GM06990 (cell line): ENCODE results near the gene CLRN3.

Experiments used
- DNase-seq: peaks from one replicate; pipeline ENCODE4 v3.0.0-alpha.2; 2011; ENCODE audit not compliant: insufficient read length; ENCODE audit errors: extremely low read depth
- H3K27me3 ChIP-seq: replicated peaks from 2 replicates; pipeline ENCODE4 v1.6.0; 2011; ENCODE audit warnings: low read length; ENCODE audit not compliant: control insufficient read depth, insufficient read depth
- H3K36me3 ChIP-seq: 2 replicates; pipeline ENCODE4 v1.5.1; 2011; ENCODE audit warnings: low read length; ENCODE audit not compliant: control insufficient read depth, insufficient read depth
- H3K4me3 ChIP-seq: replicated peaks from 2 replicates; pipeline ENCODE4 v1.5.1; 2011; ENCODE audit warnings: low read depth, mild to moderate bottlenecking, control low read depth, low read length
- TF ChIP-seq, protein P1 (sequence below): IDR thresholded peaks from 2 replicates; pipeline ENCODE4 v1.5.1; 2011; ENCODE audit warnings: low read length, control low read depth, mild to moderate bottlenecking, inconsistent platforms; ENCODE audit not compliant: insufficient read depth, poor library complexity, severe bottlenecking

CLRN3 gene

DNA sequence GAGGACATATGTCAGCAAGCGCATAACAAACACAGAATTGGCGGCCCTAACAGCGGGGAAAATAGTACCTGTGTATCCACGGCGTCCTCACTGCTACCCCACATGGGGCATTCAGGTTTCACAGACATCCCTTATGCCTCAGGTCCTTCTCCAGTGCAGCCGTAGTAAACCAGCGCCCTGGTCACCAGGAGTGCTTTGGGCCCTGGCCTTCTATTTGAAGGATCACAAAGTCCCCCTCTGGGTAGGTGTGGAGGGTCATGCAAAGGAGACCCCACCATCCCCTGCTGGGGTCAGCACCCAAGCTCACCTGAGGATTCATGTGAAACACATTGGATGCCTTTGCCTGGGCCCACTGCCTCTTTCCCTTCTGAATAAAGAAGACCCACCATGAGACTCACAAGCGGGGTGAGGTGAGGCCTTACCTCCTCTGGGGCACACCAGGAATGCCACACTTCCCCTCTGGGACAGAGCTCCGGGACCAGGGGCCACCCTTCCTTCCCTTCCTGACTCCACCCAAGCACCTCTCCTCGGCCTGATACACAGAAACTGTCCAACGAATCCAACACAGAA lies 18.8 kb downstream of the CLRN3 start:
- TF ChIP-seq, protein P1, sequence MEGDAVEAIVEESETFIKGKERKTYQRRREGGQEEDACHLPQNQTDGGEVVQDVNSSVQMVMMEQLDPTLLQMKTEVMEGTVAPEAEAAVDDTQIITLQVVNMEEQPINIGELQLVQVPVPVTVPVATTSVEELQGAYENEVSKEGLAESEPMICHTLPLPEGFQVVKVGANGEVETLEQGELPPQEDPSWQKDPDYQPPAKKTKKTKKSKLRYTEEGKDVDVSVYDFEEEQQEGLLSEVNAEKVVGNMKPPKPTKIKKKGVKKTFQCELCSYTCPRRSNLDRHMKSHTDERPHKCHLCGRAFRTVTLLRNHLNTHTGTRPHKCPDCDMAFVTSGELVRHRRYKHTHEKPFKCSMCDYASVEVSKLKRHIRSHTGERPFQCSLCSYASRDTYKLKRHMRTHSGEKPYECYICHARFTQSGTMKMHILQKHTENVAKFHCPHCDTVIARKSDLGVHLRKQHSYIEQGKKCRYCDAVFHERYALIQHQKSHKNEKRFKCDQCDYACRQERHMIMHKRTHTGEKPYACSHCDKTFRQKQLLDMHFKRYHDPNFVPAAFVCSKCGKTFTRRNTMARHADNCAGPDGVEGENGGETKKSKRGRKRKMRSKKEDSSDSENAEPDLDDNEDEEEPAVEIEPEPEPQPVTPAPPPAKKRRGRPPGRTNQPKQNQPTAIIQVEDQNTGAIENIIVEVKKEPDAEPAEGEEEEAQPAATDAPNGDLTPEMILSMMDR, result no peak
- Histone ChIP-seq H3K4me3 (no peak overlapping the region), H3K27me3 (peaks cover 1% of the 10 kb centered on the region; the same call in 1 of the 2 replicates), H3K36me3 (no peaks in the 10 kb centered on the region)
- DNase-seq, result no peak

DNA sequence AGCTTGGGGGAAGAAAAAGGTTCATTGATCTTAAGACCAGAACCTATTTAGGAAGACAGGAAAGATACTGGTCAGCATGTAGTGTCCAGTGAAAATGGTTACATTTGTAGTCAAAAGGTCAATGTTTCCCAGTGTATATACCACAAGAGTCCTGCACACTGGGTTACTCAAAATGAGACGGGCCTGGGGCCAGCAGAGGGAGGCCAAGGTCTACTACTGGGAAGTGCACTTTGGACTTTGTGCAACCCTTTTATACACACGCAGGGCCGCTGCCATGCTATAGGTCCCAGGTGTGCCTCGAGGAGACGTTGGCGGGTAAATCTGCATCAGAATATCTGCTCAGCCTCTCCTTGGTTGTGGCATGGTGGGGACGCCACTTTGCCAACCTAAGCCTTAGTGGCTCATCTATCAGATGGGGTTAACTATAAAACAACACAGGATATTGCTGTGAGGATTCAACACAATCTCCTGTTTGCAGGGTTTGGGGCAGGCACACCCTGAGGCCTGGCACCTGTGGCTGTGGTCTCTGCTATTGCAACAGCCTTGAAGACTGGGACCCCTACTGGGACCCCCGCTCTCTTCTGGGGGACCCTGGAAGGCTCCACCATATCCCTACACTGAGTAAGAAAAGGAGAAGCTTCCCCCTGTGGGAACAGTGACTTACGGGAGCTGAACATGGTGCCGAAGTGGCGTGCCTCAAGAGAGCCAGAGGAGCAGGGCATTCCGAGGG lies 19.7 kb downstream of the CLRN3 start:
- no peak overlapping the region for H3K4me3 ChIP-seq
- H3K36me3 ChIP-seq, result no peaks in the 10 kb centered on the region
- TF ChIP-seq, protein P1, result no peak
- DNase-seq, result no peak
- H3K27me3 ChIP-seq, result peaks cover 1% of the 10 kb centered on the region; the same call in 1 of the 2 replicates

DNA sequence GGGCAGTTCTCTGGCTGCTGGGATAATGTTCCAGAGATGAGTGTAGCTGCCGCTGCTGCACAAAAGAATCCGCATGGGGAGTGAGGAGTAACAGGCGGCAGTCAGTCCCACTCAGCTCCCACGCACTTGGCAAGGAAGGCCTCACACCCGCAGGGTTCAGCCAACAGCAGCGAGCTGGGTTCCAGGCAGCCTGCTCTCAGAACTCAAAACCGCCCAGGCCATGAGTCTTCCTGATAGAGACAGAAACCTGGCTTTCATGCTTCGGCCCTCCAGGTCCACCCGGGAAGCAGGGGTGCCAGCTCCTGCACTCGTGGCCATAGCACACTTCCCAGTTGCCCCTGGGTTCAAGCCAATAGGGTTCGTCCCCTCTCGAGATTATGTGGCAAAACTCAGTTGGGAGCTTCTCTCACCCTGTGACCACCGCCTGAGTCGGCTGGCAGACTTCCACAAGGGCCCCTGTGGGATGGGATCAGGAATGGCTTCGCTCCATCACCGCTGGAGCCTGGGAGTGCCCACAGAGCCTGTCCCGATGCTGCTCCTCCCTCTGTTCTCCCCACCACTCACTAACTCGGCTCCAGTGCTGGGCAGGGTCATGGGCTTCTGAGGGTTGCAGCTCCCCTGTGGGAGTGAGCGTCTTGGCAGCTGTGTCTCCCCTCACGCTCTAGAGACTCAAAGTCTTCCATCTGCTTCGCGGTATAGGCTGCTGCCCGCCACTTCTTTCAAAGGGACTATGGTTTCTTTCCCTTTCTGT lies 20.6 kb downstream of the CLRN3 start:
- TF ChIP-seq, protein P1, result no peak
- no peaks in the 10 kb centered on the region for H3K36me3 ChIP-seq
- peaks cover 1% of the 10 kb centered on the region; the same call in 1 of the 2 replicates for H3K27me3 ChIP-seq
- no peak overlapping the region for H3K4me3 ChIP-seq
- DNase-seq, result no peak

DNA sequence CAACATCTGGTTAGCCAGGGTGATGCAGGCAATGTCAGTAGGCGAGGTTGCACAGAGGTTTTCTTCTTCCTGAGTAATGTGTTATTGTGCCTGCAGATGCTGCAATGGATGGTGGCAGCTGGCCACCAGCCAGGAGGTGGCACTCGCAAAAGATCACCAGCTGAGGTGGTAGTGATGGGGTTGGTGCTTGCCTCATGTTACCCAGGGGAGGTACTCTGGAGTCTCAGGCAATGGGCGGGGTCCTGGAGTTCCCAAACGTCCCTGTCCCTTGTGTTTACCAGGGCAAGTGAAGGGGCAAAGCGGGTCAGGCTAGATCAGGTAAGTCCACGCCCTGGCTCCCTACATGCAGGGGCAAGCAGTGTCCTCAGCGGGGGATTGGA lies 21.1 kb downstream of the CLRN3 start:
- Histone ChIP-seq H3K27me3 (peaks cover 1% of the 10 kb centered on the region; the same call in 1 of the 2 replicates), H3K36me3 (no peaks in the 10 kb centered on the region), H3K4me3 (no peak overlapping the region)
- DNase-seq, result no peak
- TF ChIP-seq, protein P1, result no peak

DNA sequence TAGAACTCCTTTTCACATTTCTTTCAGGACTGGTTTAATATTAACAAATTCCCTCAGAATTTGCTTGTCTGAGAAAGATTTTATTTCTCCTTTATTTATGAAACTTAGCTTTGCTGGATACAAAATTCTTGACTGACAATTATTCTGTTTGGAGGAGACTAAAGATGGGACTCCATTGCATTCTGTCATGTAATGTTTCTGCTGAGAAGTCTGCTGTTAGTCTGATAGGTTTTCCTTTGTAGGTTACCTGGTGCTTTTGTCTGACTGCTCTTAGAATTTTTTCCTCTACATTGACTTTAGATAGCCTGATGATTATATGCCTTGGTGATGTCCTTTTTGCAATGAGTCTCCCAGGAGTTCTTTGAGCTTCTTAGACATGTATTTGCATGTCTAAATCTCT lies 23.4 kb downstream of the CLRN3 start:
- no peaks in the 10 kb centered on the region for H3K36me3 ChIP-seq
- no peak overlapping the region for H3K4me3 ChIP-seq
- TF ChIP-seq, protein P1, result no peak
- no peak for DNase-seq
- H3K27me3 ChIP-seq, result peaks cover 1% of the 10 kb centered on the region; the same call in 1 of the 2 replicates
